ENCODE data around the gene RSF1. TPM values are rescaled to one million over a fixed set of nuclear protein-coding genes. Genes with fewer than 3 reads are reported as not detected.

Gene RSF1
- total and polyA plus RNA-seq, 2 donors from 2014 or later = 7.9 to 71.9 TPM

DNA sequence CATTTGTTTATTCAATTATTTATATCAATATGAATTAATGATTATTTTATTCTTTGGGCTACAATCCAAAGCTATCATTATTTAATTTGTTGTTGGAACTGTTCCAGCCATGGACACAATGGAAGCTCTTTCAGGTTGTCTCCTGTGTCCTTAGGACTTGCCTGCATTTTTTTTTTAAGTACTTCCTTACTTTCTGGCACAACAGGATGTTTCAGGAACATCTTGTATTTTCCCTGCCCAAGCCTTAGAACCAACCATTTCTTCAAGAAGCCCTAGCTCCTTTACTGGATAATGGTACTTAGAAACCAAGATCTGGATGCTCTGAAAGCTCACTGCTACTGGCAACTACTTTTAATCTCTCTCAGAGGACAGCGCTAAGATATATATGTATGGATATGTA, 125.1 kb downstream of the RSF1 start:
- no peak overlapping the region for H3K9ac ChIP-seq (ENCODE audit: low read length in 3 of 3)
- intact Hi-C loops (cut with DNase I) = no loop called here
- FAIRE-seq (no peak), DNase-seq (no peak)
- H3K36me3 ChIP-seq (ENCODE audit: control insufficient read depth in 2 of 3, insufficient read depth in 3 of 3, low read length in 3 of 3) = peaks cover 0 to 9% (median 6%) of the 10 kb centered on the region in 3 donors
- H3K9me3 ChIP-seq (ENCODE audit: control insufficient read depth in 2 of 3, insufficient read depth in 1 of 3, low read length in 3 of 3) = no peaks in the 10 kb centered on the region
- no peaks in the 10 kb centered on the region for H3K4me1 ChIP-seq (ENCODE audit: control insufficient read depth in 2 of 3, insufficient read depth in 2 of 3, low read depth in 1 of 3, low read length in 3 of 3)
- H3K27me3 ChIP-seq (ENCODE audit: control insufficient read depth, insufficient read depth, low read length) = no peaks in the 10 kb centered on the region
- TF ChIP-seq, protein P1, sequence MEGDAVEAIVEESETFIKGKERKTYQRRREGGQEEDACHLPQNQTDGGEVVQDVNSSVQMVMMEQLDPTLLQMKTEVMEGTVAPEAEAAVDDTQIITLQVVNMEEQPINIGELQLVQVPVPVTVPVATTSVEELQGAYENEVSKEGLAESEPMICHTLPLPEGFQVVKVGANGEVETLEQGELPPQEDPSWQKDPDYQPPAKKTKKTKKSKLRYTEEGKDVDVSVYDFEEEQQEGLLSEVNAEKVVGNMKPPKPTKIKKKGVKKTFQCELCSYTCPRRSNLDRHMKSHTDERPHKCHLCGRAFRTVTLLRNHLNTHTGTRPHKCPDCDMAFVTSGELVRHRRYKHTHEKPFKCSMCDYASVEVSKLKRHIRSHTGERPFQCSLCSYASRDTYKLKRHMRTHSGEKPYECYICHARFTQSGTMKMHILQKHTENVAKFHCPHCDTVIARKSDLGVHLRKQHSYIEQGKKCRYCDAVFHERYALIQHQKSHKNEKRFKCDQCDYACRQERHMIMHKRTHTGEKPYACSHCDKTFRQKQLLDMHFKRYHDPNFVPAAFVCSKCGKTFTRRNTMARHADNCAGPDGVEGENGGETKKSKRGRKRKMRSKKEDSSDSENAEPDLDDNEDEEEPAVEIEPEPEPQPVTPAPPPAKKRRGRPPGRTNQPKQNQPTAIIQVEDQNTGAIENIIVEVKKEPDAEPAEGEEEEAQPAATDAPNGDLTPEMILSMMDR (IDR thresholded peaks at IDR 0.05; ENCODE audit: borderline replicate concordance, extremely low read depth, insufficient read depth) = no peak
- no peak overlapping the region for H3K4me3 ChIP-seq (ENCODE audit: low read length in 3 of 3)
- H3K27ac ChIP-seq (ENCODE audit: low read depth in 2 of 2, low read length in 2 of 2) = no peak overlapping the region

DNA sequence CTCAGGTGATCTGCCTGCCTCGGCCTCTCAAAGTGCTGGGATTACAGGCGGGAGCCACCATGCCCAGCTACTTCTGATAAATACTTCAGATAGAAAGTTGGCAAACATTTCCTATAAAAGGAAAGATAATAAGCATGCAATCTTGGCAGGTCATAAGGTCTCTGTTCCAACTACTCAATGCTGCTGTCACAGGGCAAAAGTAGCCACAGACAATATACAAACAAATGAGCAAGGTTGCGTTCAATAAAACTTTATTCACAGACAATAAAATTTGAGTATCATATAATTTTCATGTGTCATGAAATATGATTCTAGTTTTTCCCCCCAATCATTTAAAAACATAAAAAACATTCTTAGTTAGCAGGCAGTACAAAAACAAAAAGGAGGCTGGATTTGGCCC, 129.9 kb downstream of the RSF1 start:
- Histone ChIP-seq H3K4me3 (ENCODE audit: low read length in 3 of 3) (no peak overlapping the region), H3K9me3 (ENCODE audit: control insufficient read depth in 2 of 3, insufficient read depth in 1 of 3, low read length in 3 of 3) (no peaks in the 10 kb centered on the region), H3K9ac (ENCODE audit: low read length in 3 of 3) (no peak overlapping the region), H3K27me3 (ENCODE audit: control insufficient read depth, insufficient read depth, low read length) (no peaks in the 10 kb centered on the region), H3K27ac (ENCODE audit: low read depth in 2 of 2, low read length in 2 of 2) (no peak overlapping the region), H3K4me1 (ENCODE audit: control insufficient read depth in 2 of 3, insufficient read depth in 2 of 3, low read depth in 1 of 3, low read length in 3 of 3) (no peaks in the 10 kb centered on the region), H3K36me3 (ENCODE audit: control insufficient read depth in 2 of 3, insufficient read depth in 3 of 3, low read length in 3 of 3) (peaks cover 3 to 7% (median 5%) of the 10 kb centered on the region in 3 donors)
- intact Hi-C loops (cut with DNase I) = no loop called here
- TF ChIP-seq, protein P1 (IDR thresholded peaks at IDR 0.05; ENCODE audit: borderline replicate concordance, extremely low read depth, insufficient read depth) = no peak
- no peak for FAIRE-seq
- no peak for DNase-seq

DNA sequence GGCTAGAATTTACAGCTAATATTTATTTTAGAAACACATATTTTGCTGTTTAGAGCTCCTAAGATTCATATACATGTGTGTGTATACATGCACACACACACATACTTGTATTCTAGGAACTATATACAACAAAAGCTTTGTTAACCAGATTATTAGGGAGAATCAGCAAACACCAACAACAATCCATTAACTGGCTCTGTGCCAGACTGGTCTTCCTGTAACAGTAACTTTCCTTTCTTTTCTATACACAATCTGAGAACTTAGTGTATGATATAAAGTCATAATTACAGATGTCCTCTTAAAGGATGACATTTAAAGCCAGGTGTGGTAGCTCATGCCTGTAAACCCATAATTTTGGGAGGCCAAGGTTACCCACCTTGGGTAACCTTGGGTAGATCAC, 133.4 kb downstream of the RSF1 start:
- Histone ChIP-seq H3K27me3 (ENCODE audit: control insufficient read depth, insufficient read depth, low read length) (no peaks in the 10 kb centered on the region), H3K9me3 (ENCODE audit: control insufficient read depth in 2 of 3, insufficient read depth in 1 of 3, low read length in 3 of 3) (no peaks in the 10 kb centered on the region), H3K9ac (ENCODE audit: low read length in 3 of 3) (no peak overlapping the region), H3K4me3 (ENCODE audit: low read length in 3 of 3) (no peak overlapping the region), H3K27ac (ENCODE audit: low read depth in 2 of 2, low read length in 2 of 2) (no peak overlapping the region), H3K36me3 (ENCODE audit: control insufficient read depth in 2 of 3, insufficient read depth in 3 of 3, low read length in 3 of 3) (peaks cover 5 to 13% (median 6%) of the 10 kb centered on the region in 3 donors), H3K4me1 (ENCODE audit: control insufficient read depth in 2 of 3, insufficient read depth in 2 of 3, low read depth in 1 of 3, low read length in 3 of 3) (no peaks in the 10 kb centered on the region)
- FAIRE-seq (no peak), DNase-seq (no peak)
- TF ChIP-seq, protein P1 (IDR thresholded peaks at IDR 0.05; ENCODE audit: borderline replicate concordance, extremely low read depth, insufficient read depth) = no peak
- intact Hi-C loops (cut with DNase I) = no loop called here

DNA sequence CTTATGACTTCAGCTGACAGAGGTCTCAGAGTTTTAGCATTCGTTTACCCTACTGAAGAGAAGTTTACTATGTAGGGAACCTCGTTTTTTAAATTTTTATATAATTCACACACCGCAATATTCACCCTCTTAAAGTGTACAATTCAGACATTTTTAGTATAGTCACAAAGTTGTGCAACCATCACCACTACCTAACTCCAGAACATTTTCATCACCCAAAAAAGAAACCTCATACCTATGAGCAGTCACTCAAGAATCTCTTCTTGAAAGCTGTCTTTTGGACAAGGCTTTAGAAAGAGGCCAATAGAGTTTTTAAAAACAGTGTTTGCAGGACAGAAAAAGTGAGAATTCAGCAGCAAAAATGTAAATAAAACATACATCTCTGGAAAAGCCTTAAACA, 143.4 kb downstream of the RSF1 start:
- no peak overlapping the region for H3K4me3 ChIP-seq (ENCODE audit: low read length in 3 of 3)
- no peaks in the 10 kb centered on the region for H3K4me1 ChIP-seq (ENCODE audit: control insufficient read depth in 2 of 3, insufficient read depth in 2 of 3, low read depth in 1 of 3, low read length in 3 of 3)
- DNase-seq (no peak), FAIRE-seq (no peak)
- no peak overlapping the region for H3K9ac ChIP-seq (ENCODE audit: low read length in 3 of 3)
- TF ChIP-seq, protein P1 (IDR thresholded peaks at IDR 0.05; ENCODE audit: borderline replicate concordance, extremely low read depth, insufficient read depth) = no peak
- H3K27me3 ChIP-seq (ENCODE audit: control insufficient read depth, insufficient read depth, low read length) = no peaks in the 10 kb centered on the region
- H3K9me3 ChIP-seq (ENCODE audit: control insufficient read depth in 2 of 3, insufficient read depth in 1 of 3, low read length in 3 of 3) = no peaks in the 10 kb centered on the region
- intact Hi-C loops (cut with DNase I) = no loop called here
- no peak overlapping the region for H3K27ac ChIP-seq (ENCODE audit: low read depth in 2 of 2, low read length in 2 of 2)
- H3K36me3 ChIP-seq (ENCODE audit: control insufficient read depth in 2 of 3, insufficient read depth in 3 of 3, low read length in 3 of 3) = peaks cover 0 to 32% (median 15%) of the 10 kb centered on the region in 3 donors

Measured in kidney (tissue), 14 donors.